GM23338 (cell line): Measurements from ENCODE around the gene ZFR2. TPM values are rescaled to one million over a fixed set of nuclear protein-coding genes. Genes with fewer than 3 reads are reported as not detected.

Experiments used
- ATAC-seq: fragments of 200-7000 bp; cut with Tn5 transposase; 3 replicates; pipeline ENCODE4 v1.9.1; 2020
- DNase-seq: peaks from one replicate; pipeline ENCODE4 v3.0.0-alpha.2; 2015; ENCODE audit warnings: low spot score
- H2AFZ ChIP-seq: fragments of 200-600 bp; sonication (generic); 2 replicates; pipeline ENCODE4 v1.8.0; 2016; ENCODE audit warnings: antibody characterized with exemption, mild to moderate bottlenecking, moderate library complexity
- H3F3A ChIP-seq: fragments of 200-600 bp; sonication (generic); replicated peaks from 2 replicates; pipeline ENCODE4 v1.8.0; 2017; ENCODE audit warnings: antibody characterized with exemption, mixed run types, low read depth
- H3K27ac ChIP-seq: fragments of 200-600 bp; sonication (generic); 2 replicates; pipeline ENCODE4 v1.6.1; 2016; ENCODE audit warnings: low read depth
- H3K27me3 ChIP-seq: fragments of 200-600 bp; sonication (generic); 2 replicates; pipeline ENCODE4 v1.8.0; 2016; ENCODE audit warnings: mild to moderate bottlenecking, mixed run types, moderate library complexity; ENCODE audit not compliant: insufficient read depth
- H3K36me3 ChIP-seq: fragments of 200-600 bp; sonication (generic); 2 replicates; pipeline ENCODE4 v1.8.0; 2016; ENCODE audit warnings: mild to moderate bottlenecking; ENCODE audit not compliant: insufficient read depth
- H3K4me1 ChIP-seq: fragments of 200-600 bp; sonication (generic); 2 replicates; pipeline ENCODE4 v1.8.0; 2016; ENCODE audit warnings: mild to moderate bottlenecking, moderate library complexity; ENCODE audit not compliant: insufficient read depth
- H3K4me2 ChIP-seq: fragments of 200-600 bp; sonication (generic); 2 replicates; pipeline ENCODE4 v1.7.1; 2017; ENCODE audit warnings: mixed run types
- H3K4me3 ChIP-seq: fragments of 200-600 bp; sonication (generic); 2 replicates; pipeline ENCODE4 v1.6.1; 2016; ENCODE audit warnings: mixed run types
- H3K79me2 ChIP-seq: fragments of 200-600 bp; sonication (generic); replicated peaks from 2 replicates; pipeline ENCODE4 v1.8.0; 2017; ENCODE audit warnings: mild to moderate bottlenecking; ENCODE audit not compliant: insufficient read depth
- H3K9me2 ChIP-seq: fragments of 200-600 bp; sonication (generic); 2 replicates; pipeline ENCODE4 v1.8.0; 2017; ENCODE audit not compliant: insufficient read depth
- H4K20me1 ChIP-seq: fragments of 200-600 bp; sonication (generic); replicated peaks from 2 replicates; pipeline ENCODE4 v1.8.0; 2017; ENCODE audit warnings: mild to moderate bottlenecking; ENCODE audit not compliant: insufficient read depth
- H3K27ac Mint-ChIP-seq: 2 replicates; pipeline ENCODE4 v1.8.0; 2020; ENCODE audit warnings: inconsistent platforms, mild to moderate bottlenecking, moderate library complexity, mixed read lengths
- H3K27me3 Mint-ChIP-seq: 3 replicates; pipeline ENCODE4 v1.8.0; 2022; ENCODE audit warnings: low read depth, mild to moderate bottlenecking, moderate library complexity, mixed read lengths, inconsistent platforms; ENCODE audit not compliant: insufficient read depth, poor library complexity
- H3K36me3 Mint-ChIP-seq: 3 replicates; pipeline ENCODE4 v1.8.0; 2021; ENCODE audit warnings: low read depth, mild to moderate bottlenecking, inconsistent platforms, moderate library complexity, mixed read lengths
- H3K4me1 Mint-ChIP-seq: 3 replicates; pipeline ENCODE4 v1.8.0; 2020; ENCODE audit warnings: mild to moderate bottlenecking, inconsistent platforms, mixed read lengths
- H3K4me3 Mint-ChIP-seq: 3 replicates; pipeline ENCODE4 v1.8.0; 2021; ENCODE audit warnings: moderate library complexity, mild to moderate bottlenecking, inconsistent platforms, mixed read lengths
- H3K9me3 Mint-ChIP-seq: 3 replicates; pipeline ENCODE4 v1.8.0; 2020; ENCODE audit warnings: moderate library complexity, mild to moderate bottlenecking, inconsistent platforms, mixed read lengths
- CREB1 ChIP-seq: fragments of 250-450 bp; sonication (Bioruptor Pico); IDR thresholded peaks from 2 replicates; pipeline ENCODE4 v1.5.0; 2020; ENCODE audit warnings: low read depth, mild to moderate bottlenecking, moderate library complexity
- CTCF ChIP-seq, 2 experiments: fragments of 200-600 bp in 1 of 2; sonication (generic) in 1 of 2; conservative IDR thresholded peaks; 2 replicates each; pipeline versions ENCODE4 v1.5.1 to v1.6.1; 2016 to 2017; ENCODE audit warnings: antibody characterized with exemption in 2 of 2, low read depth in 2 of 2, mild to moderate bottlenecking in 2 of 2, moderate library complexity in 1 of 2
- ETS1 ChIP-seq: IDR thresholded peaks from 2 replicates; pipeline ENCODE4 v1.6.1; 2016; ENCODE audit warnings: antibody characterized with exemption
- EZH2 ChIP-seq: fragments of 200-600 bp; sonication (generic); IDR thresholded peaks from one replicate; pipeline ENCODE4 v1.8.0; 2017; ENCODE audit warnings: antibody characterized with exemption, mild to moderate bottlenecking, low read depth; ENCODE audit not compliant: unreplicated experiment
- EZH2phosphoT487 ChIP-seq: fragments of 200-600 bp; sonication (generic); IDR thresholded peaks from one replicate; pipeline ENCODE4 v1.8.1; 2018; ENCODE audit warnings: antibody characterized with exemption; ENCODE audit not compliant: unreplicated experiment
- JUNB ChIP-seq: IDR thresholded peaks from one replicate; pipeline ENCODE4 v1.6.1; 2016; ENCODE audit warnings: antibody characterized with exemption; ENCODE audit not compliant: unreplicated experiment
- NANOG ChIP-seq: IDR thresholded peaks from 2 replicates; pipeline ENCODE4 v1.6.1; 2016; ENCODE audit warnings: antibody characterized with exemption, borderline replicate concordance
- POLR2AphosphoS5 ChIP-seq: IDR thresholded peaks from 2 replicates; pipeline ENCODE4 v1.6.1; 2016; ENCODE audit warnings: antibody characterized with exemption, low read depth
- STAT1 ChIP-seq: IDR thresholded peaks from one replicate; pipeline ENCODE4 v1.6.1; 2016; ENCODE audit warnings: antibody characterized with exemption; ENCODE audit not compliant: unreplicated experiment
- ZNF114 ChIP-seq: fragments of 250-450 bp; sonication (Bioruptor Pico); IDR thresholded peaks from 2 replicates; pipeline ENCODE4 v1.5.0; 2020; ENCODE audit warnings: mild to moderate bottlenecking, moderate library complexity
- ZNF331 ChIP-seq: fragments of 250-450 bp; sonication (Bioruptor Pico); IDR thresholded peaks from 2 replicates; pipeline ENCODE4 v1.5.0; 2020; ENCODE audit warnings: low read depth, mild to moderate bottlenecking, moderate library complexity
- polyA plus RNA-seq: library from polyadenylated mRNA; unstranded; fragments of >200 nt; fragmentation: Nextera tagmentation; extraction: Ambion mirVana; gene quantifications from 2 replicates; pipeline ENCODE4 v1.2.1, GENCODE V29; 2016
- total RNA-seq: library from RNA; depleted of rRNA; stranded (reverse); fragments of >200 nt; shearing (Covaris generic); gene quantifications from 2 replicates; pipeline ENCODE4 v1.2.3, GENCODE V29; 2014

ZFR2 gene
- total and polyA plus RNA-seq, 2 experiments from 2014 or later, result 15.8 to 31.3 TPM

GRCh38 chr19:3902317-3902973 lies 33.6 kb upstream of the ZFR2 start (continued):
- TF ChIP-seq JUNB (no peak), EZH2phosphoT487 (no peak), CREB1 (CRISPR knock-in tag) (no peak), ETS1 (no peak), CTCF (conservative IDR thresholded peaks at IDR 0.05; ENCODE audit: low read depth in 2 of 2) (no peak), POLR2AphosphoS5 (no peak), STAT1 (no peak), NANOG (no peak)

- Mint-ChIP-seq H3K27ac (no peak overlapping the region), H3K36me3 (peaks cover 24% of the 10 kb centered on the region)
- ATAC-seq, result no peak
These were observed 30.9 kb upstream of the ZFR2 start for GRCh38 chr19:3899531-3900294.

GRCh38 chr19:3898426-3898825 lies 29.6 kb upstream of the ZFR2 start:
- H4K20me1 ChIP-seq, result no peaks in the 10 kb centered on the region; the same call in 1 of the 2 replicates
- H3K36me3 ChIP-seq, result peaks cover 11% of the 10 kb centered on the region
- no peak overlapping the region for H3K4me3 Mint-ChIP-seq
- TF ChIP-seq EZH2, result no peak
- TF ChIP-seq EZH2phosphoT487, result no peak
- no peak for TF ChIP-seq CREB1 (CRISPR knock-in tag)
- no peak for TF ChIP-seq STAT1
- no peak for TF ChIP-seq NANOG
- TF ChIP-seq ETS1, result no peak
- no peak for TF ChIP-seq ZNF331 (CRISPR knock-in tag)
- no peak for TF ChIP-seq POLR2AphosphoS5
- no peak for TF ChIP-seq CTCF (conservative IDR thresholded peaks at IDR 0.05; ENCODE audit: low read depth in 2 of 2)
- no peak for TF ChIP-seq JUNB
- H3K27ac ChIP-seq, result no peak overlapping the region
- H3K36me3 Mint-ChIP-seq, result peaks cover 20% of the 10 kb centered on the region
- H3F3A ChIP-seq, result no peaks in the 10 kb centered on the region
- ATAC-seq (no peak), DNase-seq (no peak)
- H3K27me3 Mint-ChIP-seq, result peaks cover 4% of the 10 kb centered on the region
- no peaks in the 10 kb centered on the region for H3K9me2 ChIP-seq
- no peaks in the 10 kb centered on the region for H3K27me3 ChIP-seq
- no peak overlapping the region for H2AFZ ChIP-seq
- no peaks in the 10 kb centered on the region for H3K4me1 Mint-ChIP-seq
- H3K4me1 ChIP-seq, result no peaks in the 10 kb centered on the region
- H3K79me2 ChIP-seq, result no peaks in the 10 kb centered on the region
- no peak overlapping the region for H3K4me2 ChIP-seq
- peaks cover 9% of the 10 kb centered on the region for H3K9me3 Mint-ChIP-seq
- H3K27ac Mint-ChIP-seq, result no peak overlapping the region
- no peak overlapping the region for H3K4me3 ChIP-seq

More at GRCh38 chr19:3899531-3900294, 30.9 kb upstream of the ZFR2 start:
- H3K27ac ChIP-seq, result no peak overlapping the region
- Mint-ChIP-seq H3K4me1 (no peaks in the 10 kb centered on the region), H3K9me3 (peaks cover 9% of the 10 kb centered on the region), H3K27me3 (peaks cover 4% of the 10 kb centered on the region), H3K4me3 (no peak overlapping the region)
- H3K27me3 ChIP-seq, result no peaks in the 10 kb centered on the region
- H3K4me2 ChIP-seq, result no peak overlapping the region
- H3K79me2 ChIP-seq, result no peaks in the 10 kb centered on the region
- no peak overlapping the region for H2AFZ ChIP-seq
- H3K36me3 ChIP-seq, result peaks cover 14% of the 10 kb centered on the region
- no peak for TF ChIP-seq ZNF114
- no peak for TF ChIP-seq NANOG
- TF ChIP-seq CREB1 (CRISPR knock-in tag), result no peak
- no peak for TF ChIP-seq STAT1
- DNase-seq, result no peak
- H3K4me1 ChIP-seq, result no peaks in the 10 kb centered on the region
- no peaks in the 10 kb centered on the region for H3F3A ChIP-seq
- no peak overlapping the region for H3K4me3 ChIP-seq
- no peaks in the 10 kb centered on the region for H3K9me2 ChIP-seq
- no peaks in the 10 kb centered on the region; the same call in 1 of the 2 replicates for H4K20me1 ChIP-seq
